Measurements from ENCODE around the gene PLXNA1. TPM values are rescaled to one million over a fixed set of nuclear protein-coding genes. Genes with fewer than 3 reads are reported as not detected.

The PLXNA1 gene
- total RNA-seq, 1 experiment from 2014 or later: 80.6 TPM

- intact Hi-C loops (cut with micrococcal nuclease; ENCODE audit: unreplicated experiment): no loop called here
- Histone ChIP-seq H3K4me1 (ENCODE audit: control insufficient read depth, insufficient read depth, low read length) (peaks cover 26% of the 10 kb centered on the region), H3K27me3 (ENCODE audit: control insufficient read depth, insufficient read depth, low read length) (no peaks in the 10 kb centered on the region), H3K9me3 (ENCODE audit: control insufficient read depth, insufficient read depth, low read depth, low read length) (no peaks in the 10 kb centered on the region), H3K36me3 (ENCODE audit: control insufficient read depth, insufficient read depth, low read length) (no peaks in the 10 kb centered on the region), H3K27ac (ENCODE audit: low read length) (no peak overlapping the region), H3K4me3 (ENCODE audit: low read depth in 2 of 2, low read length in 2 of 2) (no peak overlapping the region)
- BruUV-seq (replicated peaks): no TSS peak
- in situ Hi-C loops (cut with HindIII; ENCODE audit: low pct_unique_long_range_greater_than_20kb, low sequenced_read_pairs): no loop called here
- DNase-seq (ENCODE audit: low read depth, low spot score) (no peak), ATAC-seq (no peak)
- TF ChIP-seq CTCF (IDR thresholded peaks at IDR 0.05): no peak
- no peak for TF ChIP-seq SIN3A (IDR thresholded peaks at IDR 0.05; ENCODE audit: borderline replicate concordance, insufficient read depth, low read depth, low read length)
- TF ChIP-seq POLR2AphosphoS5 (IDR thresholded peaks at IDR 0.05; ENCODE audit: low read depth, low read length): no peak
- no peak for TF ChIP-seq REST (IDR thresholded peaks at IDR 0.05; ENCODE audit: insufficient read depth in 1 of 2, low read depth in 2 of 2, low read length in 1 of 2)
- TF ChIP-seq TCF7L2 (IDR thresholded peaks at IDR 0.05; ENCODE audit: low read depth, low read length): no peak
- POLR2A ChIA-PET: no interaction called here
- CTCF ChIA-PET: no interaction called here
Measured at GRCh38 chr3:126934991-126935390, 47.9 kb upstream of the PLXNA1 start.

- Histone ChIP-seq H3K4me3 (ENCODE audit: low read depth in 2 of 2, low read length in 2 of 2) (no peak overlapping the region), H3K4me1 (ENCODE audit: control insufficient read depth, insufficient read depth, low read length) (peaks cover 26% of the 10 kb centered on the region), H3K36me3 (ENCODE audit: control insufficient read depth, insufficient read depth, low read length) (no peaks in the 10 kb centered on the region), H3K27me3 (ENCODE audit: control insufficient read depth, insufficient read depth, low read length) (no peaks in the 10 kb centered on the region), H3K27ac (ENCODE audit: low read length) (no peak overlapping the region), H3K9me3 (ENCODE audit: control insufficient read depth, insufficient read depth, low read depth, low read length) (no peaks in the 10 kb centered on the region)
- DNase-seq (ENCODE audit: low read depth, low spot score) (no peak), ATAC-seq (no peak)
- in situ Hi-C loops (cut with HindIII; ENCODE audit: low pct_unique_long_range_greater_than_20kb, low sequenced_read_pairs) (no loop called here), intact Hi-C loops (cut with micrococcal nuclease; ENCODE audit: unreplicated experiment) (no loop called here)
- TF ChIP-seq POLR2AphosphoS5 (IDR thresholded peaks at IDR 0.05; ENCODE audit: low read depth, low read length): no peak
- TF ChIP-seq CTCF (IDR thresholded peaks at IDR 0.05): no peak
- TF ChIP-seq REST (IDR thresholded peaks at IDR 0.05; ENCODE audit: insufficient read depth in 1 of 2, low read depth in 2 of 2, low read length in 1 of 2): no peak
- no peak for TF ChIP-seq SIN3A (IDR thresholded peaks at IDR 0.05; ENCODE audit: borderline replicate concordance, insufficient read depth, low read depth, low read length)
- TF ChIP-seq TCF7L2 (IDR thresholded peaks at IDR 0.05; ENCODE audit: low read depth, low read length): no peak
- POLR2A ChIA-PET: no interaction called here
- no TSS peak for BruUV-seq (replicated peaks)
- CTCF ChIA-PET: interaction anchor here (0.6 kb wide), 1 partner anchor 275 kb away, joined by 3 read pairs; no protein-coding TSS in a partner anchor
Measured at GRCh38 chr3:126935756-126936509, 47.0 kb upstream of the PLXNA1 start.

Measured in Panc1 (cell line).